Measurements from ENCODE around the gene GSX1.

The GSX1 gene

GRCh38 chr13:27835799-27836198, 43.5 kb downstream of the GSX1 start:
- no peak for FAIRE-seq

- FAIRE-seq: no peak
These were observed 47.7 kb downstream of the GSX1 start for GRCh38 chr13:27839809-27840467.

GRCh38 chr13:27842571-27842970, 50.3 kb downstream of the GSX1 start:
- no peak for FAIRE-seq
